ENCODE measurements around the gene SMIM23.

Gene SMIM23

DNA sequence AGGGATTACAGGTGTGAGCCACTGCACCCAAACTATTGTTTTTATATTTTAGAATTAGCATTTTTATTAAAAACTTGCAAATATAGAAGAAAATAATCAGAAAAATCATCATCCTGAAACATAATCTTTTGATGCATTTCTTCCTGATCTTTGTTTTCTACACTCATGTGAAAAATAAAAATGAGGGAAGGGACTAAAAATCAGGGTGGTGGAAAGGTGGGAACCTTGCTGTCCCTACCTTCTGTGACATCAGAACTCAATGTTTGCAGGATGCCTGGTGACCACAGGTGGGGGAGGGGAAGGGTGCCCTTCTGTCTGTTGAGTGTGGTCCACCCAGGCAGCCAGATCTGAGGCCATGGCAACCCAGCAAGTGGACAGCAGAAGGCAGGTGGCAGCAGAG, at the start of gene SMIM23:
SMIM23 (plus strand) TSS at position 301 of the 400 bp plus-strand sequence; CDS start at position 356, 55 bp downstream.
- H3K4me3 ChIP-seq (ENCODE audit: severe bottlenecking) = no peak within 1 kb of the TSS
- no peak for ATAC-seq (ENCODE audit: low read depth)
- H3K9me3 ChIP-seq (ENCODE audit: severe bottlenecking) = no peaks in the 10 kb centered on the region
- TF ChIP-seq, protein P1, sequence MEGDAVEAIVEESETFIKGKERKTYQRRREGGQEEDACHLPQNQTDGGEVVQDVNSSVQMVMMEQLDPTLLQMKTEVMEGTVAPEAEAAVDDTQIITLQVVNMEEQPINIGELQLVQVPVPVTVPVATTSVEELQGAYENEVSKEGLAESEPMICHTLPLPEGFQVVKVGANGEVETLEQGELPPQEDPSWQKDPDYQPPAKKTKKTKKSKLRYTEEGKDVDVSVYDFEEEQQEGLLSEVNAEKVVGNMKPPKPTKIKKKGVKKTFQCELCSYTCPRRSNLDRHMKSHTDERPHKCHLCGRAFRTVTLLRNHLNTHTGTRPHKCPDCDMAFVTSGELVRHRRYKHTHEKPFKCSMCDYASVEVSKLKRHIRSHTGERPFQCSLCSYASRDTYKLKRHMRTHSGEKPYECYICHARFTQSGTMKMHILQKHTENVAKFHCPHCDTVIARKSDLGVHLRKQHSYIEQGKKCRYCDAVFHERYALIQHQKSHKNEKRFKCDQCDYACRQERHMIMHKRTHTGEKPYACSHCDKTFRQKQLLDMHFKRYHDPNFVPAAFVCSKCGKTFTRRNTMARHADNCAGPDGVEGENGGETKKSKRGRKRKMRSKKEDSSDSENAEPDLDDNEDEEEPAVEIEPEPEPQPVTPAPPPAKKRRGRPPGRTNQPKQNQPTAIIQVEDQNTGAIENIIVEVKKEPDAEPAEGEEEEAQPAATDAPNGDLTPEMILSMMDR (IDR thresholded peaks at IDR 0.05; ENCODE audit: poor library complexity, severe bottlenecking) = no peak
- H3K27ac ChIP-seq (ENCODE audit: poor library complexity, severe bottlenecking) = no peak within 1 kb of the TSS
- H3K4me1 ChIP-seq (ENCODE audit: insufficient read depth, poor library complexity, severe bottlenecking) = no peaks in the 10 kb centered on the region
- no peak for DNase-seq (ENCODE audit: low spot score)
- H3K36me3 ChIP-seq (ENCODE audit: low read depth) = no peaks in the 10 kb centered on the region
- H3K27me3 ChIP-seq (ENCODE audit: insufficient read depth, poor library complexity, severe bottlenecking) = no peaks in the 10 kb centered on the region

DNA sequence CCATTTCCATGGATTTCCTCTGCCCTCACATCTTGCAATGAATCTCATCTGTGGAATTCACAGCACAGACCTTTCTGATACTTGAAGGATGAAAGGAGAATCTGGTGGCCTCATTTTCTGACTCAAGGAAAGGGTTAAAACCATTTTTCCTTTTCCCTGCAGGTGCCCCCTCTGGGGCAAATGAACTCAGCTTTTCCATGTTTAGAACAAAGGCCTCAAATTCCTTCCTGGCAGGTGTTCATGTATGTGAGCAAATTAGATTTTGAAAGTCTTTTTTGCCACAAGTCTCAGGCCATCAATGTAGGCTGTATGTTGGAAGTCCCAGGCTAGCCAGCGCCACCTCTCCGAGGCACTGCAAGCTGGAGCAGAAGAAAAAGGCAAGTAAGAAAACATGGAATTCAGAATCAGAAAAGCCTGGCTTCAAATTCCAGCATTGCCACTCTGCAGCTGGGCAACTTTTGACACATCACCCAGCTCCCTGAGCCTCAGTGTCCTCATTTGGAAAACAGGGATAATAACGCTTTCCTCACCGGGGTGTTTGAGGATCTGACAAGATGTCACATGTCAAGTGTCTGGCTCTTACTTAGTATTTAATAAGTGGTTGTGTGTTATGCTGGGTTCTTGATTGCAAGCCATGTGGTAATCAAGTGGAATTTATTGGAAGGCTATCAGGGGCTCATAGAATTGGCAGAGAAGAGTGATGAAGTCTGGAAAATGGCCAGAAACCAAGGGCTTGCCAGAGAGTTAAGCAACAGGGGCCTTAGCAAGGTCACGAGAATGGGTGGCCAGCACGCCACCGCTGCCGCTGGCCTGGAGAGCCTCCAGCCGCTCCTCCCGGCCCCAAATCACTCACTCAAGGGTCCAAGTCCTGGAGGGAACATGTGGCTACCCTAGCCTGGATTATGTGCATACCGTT, 48.4 kb upstream of the SMIM23 start:
- Histone ChIP-seq H3K36me3 (ENCODE audit: low read depth) (no peaks in the 10 kb centered on the region), H3K4me3 (ENCODE audit: severe bottlenecking) (no peak overlapping the region), H3K9me3 (ENCODE audit: severe bottlenecking) (no peaks in the 10 kb centered on the region), H3K4me1 (ENCODE audit: insufficient read depth, poor library complexity, severe bottlenecking) (no peaks in the 10 kb centered on the region), H3K27me3 (ENCODE audit: insufficient read depth, poor library complexity, severe bottlenecking) (no peaks in the 10 kb centered on the region), H3K27ac (ENCODE audit: poor library complexity, severe bottlenecking) (no peak overlapping the region)
- ATAC-seq (ENCODE audit: low read depth) = no peak
- no peak for DNase-seq (ENCODE audit: low spot score)
- TF ChIP-seq, protein P1 (IDR thresholded peaks at IDR 0.05; ENCODE audit: poor library complexity, severe bottlenecking) = no peak

DNA sequence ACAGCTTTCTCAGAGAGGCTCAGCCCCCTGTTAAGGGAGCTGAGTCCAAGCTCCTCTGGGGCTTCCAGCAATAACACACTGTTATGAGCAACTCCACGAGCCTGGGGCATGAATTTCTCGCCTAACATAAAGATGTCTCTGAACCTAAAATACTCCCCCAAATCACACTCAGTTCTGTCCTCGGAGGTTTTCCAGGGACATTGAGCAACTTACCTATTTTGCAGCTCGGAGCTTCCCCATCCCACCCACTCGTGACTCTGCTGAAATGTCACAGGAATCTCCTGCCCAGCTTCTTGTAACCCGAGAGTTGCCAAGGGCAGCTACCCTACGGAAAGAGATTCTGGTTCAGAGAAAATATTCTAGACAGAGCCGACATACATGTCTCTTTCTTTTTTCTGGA, 47.1 kb upstream of the SMIM23 start:
- no peak for ATAC-seq (ENCODE audit: low read depth)
- H3K36me3 ChIP-seq (ENCODE audit: low read depth) = no peaks in the 10 kb centered on the region
- TF ChIP-seq, protein P1 (IDR thresholded peaks at IDR 0.05; ENCODE audit: poor library complexity, severe bottlenecking) = no peak
- H3K4me3 ChIP-seq (ENCODE audit: severe bottlenecking) = no peak overlapping the region
- H3K9me3 ChIP-seq (ENCODE audit: severe bottlenecking) = no peaks in the 10 kb centered on the region
- no peaks in the 10 kb centered on the region for H3K4me1 ChIP-seq (ENCODE audit: insufficient read depth, poor library complexity, severe bottlenecking)
- DNase-seq (ENCODE audit: low spot score) = no peak
- H3K27me3 ChIP-seq (ENCODE audit: insufficient read depth, poor library complexity, severe bottlenecking) = no peaks in the 10 kb centered on the region
- no peak overlapping the region for H3K27ac ChIP-seq (ENCODE audit: poor library complexity, severe bottlenecking)

DNA sequence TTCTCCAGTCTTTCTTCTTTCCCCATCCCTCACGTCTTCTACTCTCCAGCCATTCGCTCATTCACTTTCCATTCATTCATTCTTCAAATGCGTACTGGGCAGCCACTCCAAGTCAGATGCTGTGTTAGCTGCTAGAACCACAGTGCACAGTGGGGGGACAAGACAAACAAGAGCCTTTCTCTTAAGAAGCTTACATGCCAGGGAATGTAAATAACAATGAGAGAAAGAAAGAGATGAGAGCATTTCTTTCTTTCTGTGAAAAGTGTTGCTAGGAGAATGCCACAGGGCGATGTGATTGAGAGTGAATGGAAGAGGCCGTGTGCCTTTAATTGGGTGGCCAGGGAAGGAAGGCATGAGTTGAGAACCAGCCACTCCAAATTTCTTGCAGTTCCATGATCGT, 46.3 kb upstream of the SMIM23 start:
- Histone ChIP-seq H3K36me3 (ENCODE audit: low read depth) (no peaks in the 10 kb centered on the region), H3K9me3 (ENCODE audit: severe bottlenecking) (no peaks in the 10 kb centered on the region), H3K27ac (ENCODE audit: poor library complexity, severe bottlenecking) (no peak overlapping the region), H3K27me3 (ENCODE audit: insufficient read depth, poor library complexity, severe bottlenecking) (no peaks in the 10 kb centered on the region), H3K4me3 (ENCODE audit: severe bottlenecking) (no peak overlapping the region), H3K4me1 (ENCODE audit: insufficient read depth, poor library complexity, severe bottlenecking) (no peaks in the 10 kb centered on the region)
- no peak for ATAC-seq (ENCODE audit: low read depth)
- TF ChIP-seq, protein P1 (IDR thresholded peaks at IDR 0.05; ENCODE audit: poor library complexity, severe bottlenecking) = no peak
- DNase-seq (ENCODE audit: low spot score) = no peak
